Ascending aorta (tissue), 2 donors: ENCODE results near the gene RBM22. TPM values are rescaled to one million over a fixed set of nuclear protein-coding genes. Genes with fewer than 3 reads are reported as not detected.
A peak's percentile ranks its signal among the peaks of the same experiment; 100 is the strongest.

Experiments
- DNase-seq, 2 donors: peaks; one replicate each; pipeline ENCODE4 v3.0.0-alpha.2; 2019; ENCODE audit warnings: low spot score in 2 of 2
- H3K27ac ChIP-seq, 2 donors: fragments of 200-600 bp; sonication (generic); one replicate each; pipeline ENCODE4 v1.5.1; 2016 to 2017; ENCODE audit warnings: mild to moderate bottlenecking in 1 of 2
- H3K27me3 ChIP-seq: fragments of 200-600 bp; sonication (generic); one replicate; pipeline ENCODE4 v1.5.1; 2017
- H3K36me3 ChIP-seq, 2 donors: fragments of 200-600 bp; sonication (generic); one replicate each; pipeline ENCODE4 v1.5.1; 2016
- H3K4me1 ChIP-seq, 2 donors: fragments of 200-600 bp; sonication (generic); one replicate each; pipeline ENCODE4 v1.5.1; 2016 to 2017; ENCODE audit warnings: mild to moderate bottlenecking in 1 of 2
- H3K4me3 ChIP-seq, 2 donors: fragments of 200-600 bp; sonication (generic); one replicate each; pipeline ENCODE4 v1.5.1; 2016 to 2017; ENCODE audit warnings: mild to moderate bottlenecking in 1 of 2
- H3K9me3 ChIP-seq, 2 donors: fragments of 200-600 bp; sonication (generic); one replicate each; pipeline ENCODE4 v1.5.1; 2016
- intact Hi-C: fragments of 100-400 bp; cut with DNase I; formaldehyde crosslinking; loops from one replicate; pipeline ENCODE4 v1.15.1; 2023
- total RNA-seq: library from RNA; depleted of rRNA; stranded (reverse); fragments of >200 nt; gene quantifications from one replicate; pipeline ENCODE4 v1.1.0, GENCODE V29; 2016
- TF ChIP-seq, protein P1 (sequence below), 3 experiments: fragments of 200-600 bp in 2 of 3; fragments of 450-650 bp in 1 of 3; sonication (generic) in 2 of 3; IDR thresholded peaks; one replicate each; pipeline ENCODE4 v1.5.1; 2016 to 2019; ENCODE audit warnings: antibody characterized with exemption in 3 of 3, mild to moderate bottlenecking in 1 of 3, moderate library complexity in 1 of 3

RBM22 gene
- total RNA-seq, 1 donor from 2014 or later, result 45.3 TPM

GRCh38 chr5:150706776-150707390 is 6.0 kb upstream of the RBM22 start:
- Histone ChIP-seq H3K9me3 (no peaks in the 10 kb centered on the region), H3K36me3 (peaks cover 18 to 37% of the 10 kb centered on the region in 2 donors), H3K4me3 (no peak overlapping the region), H3K4me1 (no peaks in the 10 kb centered on the region), H3K27ac (no peak overlapping the region), H3K27me3 (no peaks in the 10 kb centered on the region)
- no peak for DNase-seq
- intact Hi-C loops, result loop anchor here (10.0 kb wide), 1 partner anchor 138 kb away; the partner anchor contains the start of gene IRGM
- TF ChIP-seq, protein P1, sequence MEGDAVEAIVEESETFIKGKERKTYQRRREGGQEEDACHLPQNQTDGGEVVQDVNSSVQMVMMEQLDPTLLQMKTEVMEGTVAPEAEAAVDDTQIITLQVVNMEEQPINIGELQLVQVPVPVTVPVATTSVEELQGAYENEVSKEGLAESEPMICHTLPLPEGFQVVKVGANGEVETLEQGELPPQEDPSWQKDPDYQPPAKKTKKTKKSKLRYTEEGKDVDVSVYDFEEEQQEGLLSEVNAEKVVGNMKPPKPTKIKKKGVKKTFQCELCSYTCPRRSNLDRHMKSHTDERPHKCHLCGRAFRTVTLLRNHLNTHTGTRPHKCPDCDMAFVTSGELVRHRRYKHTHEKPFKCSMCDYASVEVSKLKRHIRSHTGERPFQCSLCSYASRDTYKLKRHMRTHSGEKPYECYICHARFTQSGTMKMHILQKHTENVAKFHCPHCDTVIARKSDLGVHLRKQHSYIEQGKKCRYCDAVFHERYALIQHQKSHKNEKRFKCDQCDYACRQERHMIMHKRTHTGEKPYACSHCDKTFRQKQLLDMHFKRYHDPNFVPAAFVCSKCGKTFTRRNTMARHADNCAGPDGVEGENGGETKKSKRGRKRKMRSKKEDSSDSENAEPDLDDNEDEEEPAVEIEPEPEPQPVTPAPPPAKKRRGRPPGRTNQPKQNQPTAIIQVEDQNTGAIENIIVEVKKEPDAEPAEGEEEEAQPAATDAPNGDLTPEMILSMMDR (IDR thresholded peaks at IDR 0.05), result no peak

GRCh38 chr5:150703762-150704161 is 2.9 kb upstream of the RBM22 start:
- Histone ChIP-seq H3K9me3 (no peaks in the 10 kb centered on the region), H3K4me3 (no peak overlapping the region), H3K4me1 (peaks cover 4 to 10% of the 10 kb centered on the region in 2 donors), H3K27me3 (no peaks in the 10 kb centered on the region), H3K27ac (no peak overlapping the region), H3K36me3 (peaks cover 2 to 10% of the 10 kb centered on the region in 2 donors)
- TF ChIP-seq, protein P1 (IDR thresholded peaks at IDR 0.05), result no peak
- intact Hi-C loops, result loop anchor here (5.0 to 10.0 kb wide), 3 partner anchors 46 to 251 kb away; partner anchors contain the start of gene IRGM
- DNase-seq, result no peak

DNA sequence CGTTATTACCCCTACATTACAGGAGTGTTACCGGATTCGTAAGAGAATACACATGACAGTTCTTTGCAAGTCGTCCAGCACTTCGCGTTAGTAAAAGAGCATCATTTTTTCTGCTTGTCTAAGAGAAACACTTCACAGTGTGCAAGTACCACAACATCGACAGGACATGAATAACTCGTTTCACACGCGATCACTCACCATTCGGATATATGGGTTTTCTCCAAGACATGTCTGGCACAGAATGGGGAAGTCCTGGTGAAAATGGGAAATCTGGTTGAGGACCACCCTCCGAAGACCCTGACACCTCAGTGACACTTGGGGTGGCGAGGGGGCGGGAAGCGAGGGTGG is 642 bp downstream of the RBM22 start:
- intact Hi-C loops, result loop anchor here (2.0 to 10.0 kb wide), 5 partner anchors 43 to 248 kb away; partner anchors contain the start of genes IRGM and SMIM3
- peak overlapping the region; percentile 95 to 100 for H3K4me3 ChIP-seq
- peak overlapping the region; percentile 97 to 99 for H3K27ac ChIP-seq
- H3K36me3 ChIP-seq, result peaks cover 36 to 37% of the 10 kb centered on the region in 2 donors
- no peaks in the 10 kb centered on the region for H3K9me3 ChIP-seq
- TF ChIP-seq, protein P1 (IDR thresholded peaks at IDR 0.05), result no peak
- H3K27me3 ChIP-seq, result no peaks in the 10 kb centered on the region
- DNase-seq, result no peak
- peaks cover 4 to 10% of the 10 kb centered on the region in 2 donors for H3K4me1 ChIP-seq

DNA sequence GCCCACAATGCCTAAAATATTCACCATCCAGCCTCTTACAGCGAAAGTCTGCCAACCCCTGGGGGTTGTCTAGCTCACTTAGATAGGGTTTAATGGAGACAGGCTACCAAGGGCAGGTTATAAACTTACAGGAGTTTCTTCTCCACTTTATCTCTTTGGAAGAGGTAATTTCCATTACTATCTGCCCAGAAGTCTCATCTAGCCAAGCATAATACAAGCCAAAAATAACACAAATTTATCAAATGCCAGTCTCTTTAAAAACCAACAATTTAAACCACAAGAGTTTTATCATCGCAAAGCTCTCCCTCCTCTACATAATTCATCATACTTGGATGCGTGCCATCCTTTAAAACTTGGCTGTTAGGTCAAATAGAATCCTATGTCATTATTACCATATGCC is 6.2 kb downstream of the RBM22 start:
- Histone ChIP-seq H3K4me1 (peaks cover 4 to 7% of the 10 kb centered on the region in 2 donors), H3K27me3 (no peaks in the 10 kb centered on the region), H3K36me3 (peaks cover 80 to 88% of the 10 kb centered on the region in 2 donors), H3K27ac (no peak overlapping the region), H3K4me3 (no peak overlapping the region), H3K9me3 (no peaks in the 10 kb centered on the region)
- intact Hi-C loops, result no loop called here
- TF ChIP-seq, protein P1 (IDR thresholded peaks at IDR 0.05), result no peak
- no peak for DNase-seq

DNA sequence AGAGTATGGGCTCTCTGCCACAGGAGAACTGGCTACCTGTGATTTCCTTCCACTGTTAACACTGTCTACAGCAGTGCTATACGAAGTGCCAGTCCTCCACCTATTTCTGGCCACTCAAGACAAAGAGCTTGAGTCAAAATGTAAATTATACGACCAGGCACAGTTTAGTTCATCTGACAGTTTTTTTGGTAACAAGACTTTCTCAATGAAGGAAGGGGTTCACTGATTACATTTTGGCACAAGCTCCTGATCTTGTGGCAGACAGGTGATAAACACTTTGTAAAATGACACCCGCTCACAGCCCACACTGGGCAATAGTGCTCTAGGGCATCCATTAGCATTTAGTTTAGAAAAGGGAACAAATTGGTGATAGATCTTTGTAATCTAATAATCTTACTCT is 8.6 kb downstream of the RBM22 start:
- H3K27me3 ChIP-seq, result no peaks in the 10 kb centered on the region
- H3K9me3 ChIP-seq, result no peaks in the 10 kb centered on the region
- no peak overlapping the region for H3K4me3 ChIP-seq
- intact Hi-C loops, result no loop called here
- TF ChIP-seq, protein P1 (IDR thresholded peaks at IDR 0.05), result no peak
- peaks cover 64 to 79% of the 10 kb centered on the region in 2 donors for H3K36me3 ChIP-seq
- no peak for DNase-seq
- H3K4me1 ChIP-seq, result no peaks in the 10 kb centered on the region
- H3K27ac ChIP-seq, result no peak overlapping the region
